ENCODE measurements around the gene TSPAN13.

The TSPAN13 gene

DNA sequence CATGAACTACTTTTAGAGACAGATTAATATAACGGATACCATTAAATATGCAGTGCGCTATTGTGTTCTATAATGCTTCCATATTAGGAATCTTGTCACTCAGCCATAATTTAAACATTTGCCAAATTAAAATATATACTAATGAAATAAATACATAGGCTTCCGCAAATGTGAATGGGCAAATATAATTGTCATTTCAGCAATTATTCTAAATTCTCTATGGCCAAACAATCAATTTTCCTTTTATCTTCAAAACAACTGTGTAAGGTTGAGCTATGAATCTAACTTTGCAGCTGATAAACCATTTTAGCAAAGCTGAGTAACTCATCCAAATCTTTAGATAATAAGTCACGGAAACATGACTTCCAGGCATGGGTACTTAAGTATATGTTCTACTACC is 20.7 kb upstream of the TSPAN13 start:
- Histone ChIP-seq H3K4me3 (ENCODE audit: low read depth in 1 of 2, low read length in 1 of 2) (no peak overlapping the region), H3K27me3 (no peaks in the 10 kb centered on the region), H3K4me1 (ENCODE audit: control insufficient read depth in 1 of 2, insufficient read depth in 1 of 2, low read depth in 1 of 2, low read length in 1 of 2) (no peaks in the 10 kb centered on the region), H3K36me3 (no peaks in the 10 kb centered on the region), H3K9me3 (no peaks in the 10 kb centered on the region), H3K27ac (no peak overlapping the region)
- TF ChIP-seq, protein P1, sequence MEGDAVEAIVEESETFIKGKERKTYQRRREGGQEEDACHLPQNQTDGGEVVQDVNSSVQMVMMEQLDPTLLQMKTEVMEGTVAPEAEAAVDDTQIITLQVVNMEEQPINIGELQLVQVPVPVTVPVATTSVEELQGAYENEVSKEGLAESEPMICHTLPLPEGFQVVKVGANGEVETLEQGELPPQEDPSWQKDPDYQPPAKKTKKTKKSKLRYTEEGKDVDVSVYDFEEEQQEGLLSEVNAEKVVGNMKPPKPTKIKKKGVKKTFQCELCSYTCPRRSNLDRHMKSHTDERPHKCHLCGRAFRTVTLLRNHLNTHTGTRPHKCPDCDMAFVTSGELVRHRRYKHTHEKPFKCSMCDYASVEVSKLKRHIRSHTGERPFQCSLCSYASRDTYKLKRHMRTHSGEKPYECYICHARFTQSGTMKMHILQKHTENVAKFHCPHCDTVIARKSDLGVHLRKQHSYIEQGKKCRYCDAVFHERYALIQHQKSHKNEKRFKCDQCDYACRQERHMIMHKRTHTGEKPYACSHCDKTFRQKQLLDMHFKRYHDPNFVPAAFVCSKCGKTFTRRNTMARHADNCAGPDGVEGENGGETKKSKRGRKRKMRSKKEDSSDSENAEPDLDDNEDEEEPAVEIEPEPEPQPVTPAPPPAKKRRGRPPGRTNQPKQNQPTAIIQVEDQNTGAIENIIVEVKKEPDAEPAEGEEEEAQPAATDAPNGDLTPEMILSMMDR (IDR thresholded peaks at IDR 0.05) = no peak

DNA sequence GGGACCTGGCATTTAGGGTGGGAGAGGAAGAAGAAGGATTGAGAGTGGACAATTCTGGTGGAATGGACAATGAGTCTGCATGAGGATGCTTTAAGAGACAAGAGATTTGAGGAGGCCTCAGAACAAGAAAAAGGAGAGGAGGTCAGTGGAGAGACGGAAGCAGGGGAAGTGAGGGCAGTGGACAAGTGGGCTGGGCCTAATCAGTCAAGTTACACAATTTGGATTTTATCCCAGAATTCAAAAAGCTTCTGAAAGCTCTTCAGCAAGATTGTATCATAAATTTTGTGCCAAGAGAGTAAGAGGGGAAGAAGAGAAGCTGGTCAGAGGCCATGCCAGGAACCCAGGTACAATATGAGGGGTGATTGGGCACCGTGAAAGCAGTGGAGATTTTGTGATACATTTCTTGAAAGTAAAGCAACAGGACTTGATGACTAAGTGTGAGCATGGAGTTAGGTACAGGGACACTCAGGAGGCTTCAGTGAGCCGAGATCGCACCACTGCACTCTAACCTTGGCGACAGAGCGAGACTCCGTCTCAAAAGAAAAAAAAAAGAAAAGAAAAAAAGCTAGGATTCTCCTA is 19.3 kb upstream of the TSPAN13 start:
- Histone ChIP-seq H3K27ac (no peak overlapping the region), H3K4me1 (ENCODE audit: control insufficient read depth in 1 of 2, insufficient read depth in 1 of 2, low read depth in 1 of 2, low read length in 1 of 2) (no peaks in the 10 kb centered on the region), H3K4me3 (ENCODE audit: low read depth in 1 of 2, low read length in 1 of 2) (no peak overlapping the region), H3K27me3 (no peaks in the 10 kb centered on the region), H3K9me3 (no peaks in the 10 kb centered on the region), H3K36me3 (no peaks in the 10 kb centered on the region)
- TF ChIP-seq, protein P1 (IDR thresholded peaks at IDR 0.05) = no peak

DNA sequence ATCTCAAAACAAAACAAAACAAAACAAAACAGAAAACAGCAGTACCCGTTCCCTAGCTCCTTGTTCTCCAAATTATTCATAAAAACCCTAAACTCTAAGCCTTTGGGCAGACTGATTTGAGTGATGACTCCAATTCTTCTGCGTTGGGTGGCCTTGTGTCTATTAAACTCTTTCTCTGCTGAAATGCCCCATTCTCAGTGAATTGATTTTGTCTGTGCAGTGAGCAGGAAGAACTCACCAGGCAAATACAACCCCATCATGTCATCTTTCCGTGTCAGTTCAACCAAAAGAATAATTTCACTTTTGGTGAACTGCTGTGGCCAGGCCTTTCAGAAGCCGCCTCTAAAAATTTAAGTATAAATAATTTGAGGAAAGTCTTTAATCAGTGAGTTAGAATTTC is 18.5 kb upstream of the TSPAN13 start:
- no peak overlapping the region for H3K4me3 ChIP-seq (ENCODE audit: low read depth in 1 of 2, low read length in 1 of 2)
- H3K36me3 ChIP-seq = no peaks in the 10 kb centered on the region
- H3K27me3 ChIP-seq = no peaks in the 10 kb centered on the region
- no peaks in the 10 kb centered on the region for H3K4me1 ChIP-seq (ENCODE audit: control insufficient read depth in 1 of 2, insufficient read depth in 1 of 2, low read depth in 1 of 2, low read length in 1 of 2)
- TF ChIP-seq, protein P1 (IDR thresholded peaks at IDR 0.05) = no peak
- no peak overlapping the region for H3K27ac ChIP-seq
- H3K9me3 ChIP-seq = no peaks in the 10 kb centered on the region

DNA sequence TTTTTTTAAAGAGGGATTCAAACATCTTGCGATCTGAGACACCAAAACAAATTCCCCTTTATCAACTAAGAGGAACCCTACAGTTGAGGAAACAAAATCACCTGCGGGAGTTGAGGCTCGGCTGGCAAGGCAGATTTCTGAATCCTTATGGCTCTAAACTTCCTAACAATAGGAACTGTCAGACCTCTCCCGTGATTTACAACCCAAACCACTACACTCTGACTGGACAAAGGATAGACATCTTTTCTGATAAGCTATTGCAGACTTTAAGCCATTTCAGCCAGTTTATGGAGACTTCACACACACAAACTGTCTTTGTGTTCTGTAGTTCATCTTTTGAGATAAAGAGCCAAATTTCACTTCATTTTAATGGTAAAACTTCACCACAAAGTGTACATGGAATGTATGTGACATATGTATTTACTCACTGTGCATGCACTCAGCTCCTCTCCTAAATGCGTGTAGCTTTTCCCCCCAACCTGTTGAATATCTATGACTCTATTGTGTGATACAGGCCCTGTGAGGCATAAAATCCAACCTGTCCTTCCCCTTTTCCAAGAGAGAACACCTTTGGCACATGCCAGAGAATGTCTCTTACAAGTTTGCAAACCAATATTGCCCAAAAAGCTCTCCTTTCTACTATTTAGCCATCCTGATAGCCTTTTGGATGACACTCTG is 15.4 kb upstream of the TSPAN13 start:
- Histone ChIP-seq H3K4me1 (ENCODE audit: control insufficient read depth in 1 of 2, insufficient read depth in 1 of 2, low read depth in 1 of 2, low read length in 1 of 2) (no peaks in the 10 kb centered on the region), H3K4me3 (ENCODE audit: low read depth in 1 of 2, low read length in 1 of 2) (no peak overlapping the region), H3K27me3 (no peaks in the 10 kb centered on the region), H3K9me3 (no peaks in the 10 kb centered on the region), H3K36me3 (no peaks in the 10 kb centered on the region), H3K27ac (no peak overlapping the region)
- TF ChIP-seq, protein P1 (IDR thresholded peaks at IDR 0.05) = no peak

DNA sequence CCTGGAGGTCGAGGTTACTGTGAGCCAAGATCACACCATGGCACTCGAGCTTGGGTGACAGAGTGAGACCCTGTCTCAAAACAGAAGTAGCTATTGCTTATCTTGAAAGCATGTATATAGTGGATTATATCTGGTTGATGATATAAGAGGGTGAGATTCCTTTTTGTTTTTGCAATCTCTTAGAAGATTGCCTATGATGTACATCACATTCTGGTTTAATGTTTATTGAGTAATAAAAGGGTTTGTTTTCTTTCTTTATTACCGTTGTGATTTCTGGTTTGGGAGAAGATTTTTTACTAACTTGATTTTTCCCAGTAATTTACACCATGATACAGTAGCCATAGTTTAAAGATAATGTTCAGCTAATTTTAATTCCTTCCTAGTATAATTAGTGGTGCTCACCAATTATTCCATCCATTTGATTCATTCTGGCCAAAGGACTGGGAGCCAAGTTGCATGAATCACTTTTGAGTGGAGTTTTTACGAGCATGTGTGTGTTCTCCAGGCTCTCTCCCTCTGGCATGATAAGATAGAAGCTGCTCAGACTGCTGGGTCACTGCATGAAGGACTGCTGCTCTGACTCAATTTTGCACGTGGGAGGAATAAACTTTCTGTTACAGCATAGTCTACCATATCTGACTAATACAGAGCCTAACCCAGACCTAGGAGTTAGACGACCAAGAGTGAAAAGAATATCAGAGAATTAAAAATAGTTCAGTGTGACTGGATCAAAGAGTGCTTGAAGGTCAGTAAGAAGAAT is 13.5 kb upstream of the TSPAN13 start:
- Histone ChIP-seq H3K27ac (no peak overlapping the region), H3K27me3 (no peaks in the 10 kb centered on the region), H3K9me3 (no peaks in the 10 kb centered on the region), H3K36me3 (no peaks in the 10 kb centered on the region), H3K4me3 (ENCODE audit: low read depth in 1 of 2, low read length in 1 of 2) (no peak overlapping the region), H3K4me1 (ENCODE audit: control insufficient read depth in 1 of 2, insufficient read depth in 1 of 2, low read depth in 1 of 2, low read length in 1 of 2) (no peaks in the 10 kb centered on the region)
- TF ChIP-seq, protein P1 (IDR thresholded peaks at IDR 0.05) = no peak
